ENCODE measurements around the gene FAM9C. TPM values are rescaled to one million over a fixed set of nuclear protein-coding genes. Genes with fewer than 3 reads are reported as not detected.

The FAM9C gene
- total and polyA plus RNA-seq, 2 donors (not counting 3 experiments of a cell fraction or from before 2014, with no cell fraction given) = not detected

DNA sequence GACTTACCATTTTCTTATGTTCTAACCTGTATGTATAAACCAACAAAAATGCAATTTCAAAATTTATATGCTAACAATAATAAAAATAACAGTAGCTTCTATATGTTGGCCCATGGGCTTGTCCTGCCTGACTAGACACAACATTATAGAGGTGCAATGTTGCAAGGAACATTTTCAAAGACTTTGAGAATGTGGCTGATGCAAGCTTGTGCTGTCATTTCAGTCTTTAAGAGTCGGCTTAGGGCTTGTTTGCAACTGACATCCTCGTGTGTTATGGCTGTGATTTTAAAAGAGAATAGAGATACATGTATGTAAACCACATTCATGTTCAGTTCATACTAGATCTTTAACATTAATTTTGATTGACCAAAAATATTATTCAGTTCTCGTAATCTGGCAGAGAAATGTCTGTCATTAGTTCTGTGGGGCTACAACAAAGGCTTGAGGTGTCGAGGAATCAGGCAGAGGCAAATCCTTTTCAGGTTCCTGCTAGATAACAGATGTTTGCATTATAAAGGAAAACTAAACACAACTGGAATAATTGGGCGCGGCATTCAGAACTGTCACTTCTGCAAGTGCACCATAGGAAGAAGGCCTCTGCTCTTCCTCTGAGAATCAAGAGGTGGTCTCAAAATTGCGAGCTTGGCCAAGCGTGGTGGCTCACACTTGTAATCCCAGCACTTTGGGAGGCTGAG lies 56.4 kb downstream of the FAM9C start:
- Histone ChIP-seq H3K79me2 (ENCODE audit: control insufficient read depth, insufficient read depth, low read length) (no peaks in the 10 kb centered on the region), H3K4me3 (replicated peaks in 1 of 3; ENCODE audit: insufficient read depth in 1 of 3, low read depth in 1 of 3, low read length in 3 of 3) (no peak overlapping the region), H3K9me3 (replicated peaks; ENCODE audit: control insufficient read depth, insufficient read depth, low read length) (no peaks in the 10 kb centered on the region), H3K36me3 (ENCODE audit: control insufficient read depth in 2 of 2, extremely low read depth in 1 of 2, insufficient read depth in 2 of 2, low read length in 2 of 2) (no peaks in the 10 kb centered on the region), H3K4me1 (ENCODE audit: control insufficient read depth, extremely low read depth, insufficient read depth, low read length) (peaks cover 24% of the 10 kb centered on the region), H4K20me1 (replicated peaks; ENCODE audit: control insufficient read depth, extremely low read depth, insufficient read depth, low read length) (no peaks in the 10 kb centered on the region), H3K9ac (replicated peaks; ENCODE audit: extremely low read depth, insufficient read depth, low read length) (no peak overlapping the region), H3K9me1 (replicated peaks; ENCODE audit: control insufficient read depth, extremely low read depth, insufficient read depth, low read length) (no peaks in the 10 kb centered on the region), H2AFZ (ENCODE audit: low read depth, low read length) (no peak overlapping the region), H3K27me3 (ENCODE audit: control insufficient read depth in 2 of 2, insufficient read depth in 2 of 2, low read length in 2 of 2) (no peaks in the 10 kb centered on the region), H3K27ac (ENCODE audit: insufficient read depth, low read depth, low read length) (no peak overlapping the region), H3K4me2 (ENCODE audit: insufficient read depth, low read length) (no peak overlapping the region)
- intact Hi-C loops (cut with micrococcal nuclease) = no loop called here
- ChIA-PET CTCF (no interaction called here), POLR2A (no interaction called here)
- FAIRE-seq (no peak), DNase-seq (ENCODE audit: low read depth, low spot score) (no peak)
- dilution Hi-C loops (cut with MboI; ENCODE audit: extremely low pct_ligation_motif_present, low sequenced_read_pairs) = no loop called here
- TF ChIP-seq, protein P1, sequence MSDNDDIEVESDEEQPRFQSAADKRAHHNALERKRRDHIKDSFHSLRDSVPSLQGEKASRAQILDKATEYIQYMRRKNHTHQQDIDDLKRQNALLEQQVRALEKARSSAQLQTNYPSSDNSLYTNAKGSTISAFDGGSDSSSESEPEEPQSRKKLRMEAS (IDR thresholded peaks at IDR 0.05; ENCODE audit: insufficient read depth, insufficient read length) = no peak
- TF ChIP-seq GATA2 (IDR thresholded peaks at IDR 0.05; ENCODE audit: insufficient read depth, insufficient read length, low read depth, low read length) = no peak
- TF ChIP-seq MYC (IDR thresholded peaks at IDR 0.05; ENCODE audit: low read depth, low read length) = no peak
- no peak for TF ChIP-seq POLR2A (IDR thresholded peaks at IDR 0.05; ENCODE audit: low read depth, low read length)
- TF ChIP-seq POLR2AphosphoS5 (IDR thresholded peaks at IDR 0.05; ENCODE audit: insufficient read depth, low read depth, low read length) = no peak
- TF ChIP-seq, protein P2, sequence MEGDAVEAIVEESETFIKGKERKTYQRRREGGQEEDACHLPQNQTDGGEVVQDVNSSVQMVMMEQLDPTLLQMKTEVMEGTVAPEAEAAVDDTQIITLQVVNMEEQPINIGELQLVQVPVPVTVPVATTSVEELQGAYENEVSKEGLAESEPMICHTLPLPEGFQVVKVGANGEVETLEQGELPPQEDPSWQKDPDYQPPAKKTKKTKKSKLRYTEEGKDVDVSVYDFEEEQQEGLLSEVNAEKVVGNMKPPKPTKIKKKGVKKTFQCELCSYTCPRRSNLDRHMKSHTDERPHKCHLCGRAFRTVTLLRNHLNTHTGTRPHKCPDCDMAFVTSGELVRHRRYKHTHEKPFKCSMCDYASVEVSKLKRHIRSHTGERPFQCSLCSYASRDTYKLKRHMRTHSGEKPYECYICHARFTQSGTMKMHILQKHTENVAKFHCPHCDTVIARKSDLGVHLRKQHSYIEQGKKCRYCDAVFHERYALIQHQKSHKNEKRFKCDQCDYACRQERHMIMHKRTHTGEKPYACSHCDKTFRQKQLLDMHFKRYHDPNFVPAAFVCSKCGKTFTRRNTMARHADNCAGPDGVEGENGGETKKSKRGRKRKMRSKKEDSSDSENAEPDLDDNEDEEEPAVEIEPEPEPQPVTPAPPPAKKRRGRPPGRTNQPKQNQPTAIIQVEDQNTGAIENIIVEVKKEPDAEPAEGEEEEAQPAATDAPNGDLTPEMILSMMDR (IDR thresholded peaks at IDR 0.05; ENCODE audit: extremely low read depth in 1 of 2, insufficient read depth in 1 of 2, low read depth in 1 of 2, low read length in 2 of 2) = no peak
- TF ChIP-seq JUN (IDR thresholded peaks at IDR 0.05; ENCODE audit: borderline replicate concordance, insufficient read depth, insufficient read length, low read depth) = no peak
- TF ChIP-seq EZH2 (IDR thresholded peaks at IDR 0.05; ENCODE audit: borderline replicate concordance, low read depth, low read length, severe bottlenecking) = no peak
- no peak for TF ChIP-seq FOS (IDR thresholded peaks at IDR 0.05; ENCODE audit: borderline replicate concordance, insufficient read depth, low read length)
- no TSS peak for BruUV-seq (replicated peaks)

Data from endothelial cell of umbilical vein (primary cell).